MCF 10A (cell line): ENCODE measurements around the gene HLF. TPM values are rescaled to one million over a fixed set of nuclear protein-coding genes. Genes with fewer than 3 reads are reported as not detected.

Source experiments
- BruUV-seq: library from RNA; stranded (reverse); fragments of 400-500 nt; replicated peaks from 2 replicates; lab custom pipeline; 2021; lab: Mats Ljungman, UMichigan
- CTCF ChIA-PET: fragments of 300-600 bp; sonication (Branson Sonifier 250); formaldehyde crosslinking; extraction: SDS; loops from one replicate; lab custom pipeline; 2021; ENCODE audit warnings: antibody characterized with exemption, inconsistent platforms; lab: Yijun Ruan, JAX
- POLR2A ChIA-PET: fragments of 300-600, 350-650 bp; sonication (Branson Sonifier 250); formaldehyde crosslinking; extraction: SDS; loops from one replicate; lab custom pipeline; 2020; ENCODE audit warnings: antibody characterized with exemption, inconsistent platforms; lab: Yijun Ruan, JAX
- DNase-seq: peaks from one replicate; pipeline ENCODE4 v3.0.0-alpha.2; 2018; ENCODE audit not compliant: unreplicated experiment
- H3K27ac Mint-ChIP-seq: one replicate; pipeline ENCODE4 v1.8.0; 2022; ENCODE audit warnings: mild to moderate bottlenecking, low read depth, mixed read lengths; ENCODE audit not compliant: unreplicated experiment
- H3K27me3 Mint-ChIP-seq: one replicate; pipeline ENCODE4 v1.8.0; 2022; ENCODE audit warnings: mixed read lengths; ENCODE audit not compliant: insufficient read depth, unreplicated experiment
- H3K36me3 Mint-ChIP-seq: one replicate; pipeline ENCODE4 v1.8.0; 2022; ENCODE audit warnings: mild to moderate bottlenecking, moderate library complexity, mixed read lengths; ENCODE audit not compliant: insufficient read depth, unreplicated experiment
- H3K4me1 Mint-ChIP-seq: one replicate; pipeline ENCODE4 v1.8.0; 2022; ENCODE audit warnings: mixed read lengths; ENCODE audit not compliant: insufficient read depth, unreplicated experiment
- H3K4me3 Mint-ChIP-seq: one replicate; pipeline ENCODE4 v1.8.0; 2022; ENCODE audit warnings: mild to moderate bottlenecking, moderate library complexity, mixed read lengths; ENCODE audit not compliant: unreplicated experiment
- H3K9me3 Mint-ChIP-seq: one replicate; pipeline ENCODE4 v1.8.0; 2022; ENCODE audit warnings: mixed read lengths; ENCODE audit not compliant: unreplicated experiment
- CTCF ChIP-seq: fragments of 200-600 bp; IDR thresholded peaks from one replicate; pipeline ENCODE4 v1.8.0; 2022; ENCODE audit warnings: antibody characterized with exemption, mild to moderate bottlenecking; ENCODE audit not compliant: unreplicated experiment
- intact Hi-C: fragments of 100-400 bp; cut with micrococcal nuclease; formaldehyde crosslinking; loops from 2 replicates; pipeline ENCODE4 v1.14.1; 2022
- total RNA-seq: library from RNA; stranded (reverse); gene quantifications from 2 replicates; pipeline ENCODE4 v1.2.3, GENCODE V29; 2022

HLF gene
- total RNA-seq, 1 experiment from 2014 or later = 0.23 TPM

GRCh38 chr17:55264278-55264644 lies 499 bp upstream of the HLF start:
- intact Hi-C loops = loop anchor here (2.0 kb wide), 1 partner anchor 25 kb away; no protein-coding TSS in a partner anchor
- H3K9me3 Mint-ChIP-seq = no peaks in the 10 kb centered on the region
- no TSS peak for BruUV-seq
- H3K4me1 Mint-ChIP-seq = no peaks in the 10 kb centered on the region
- no peak for DNase-seq
- H3K4me3 Mint-ChIP-seq = no peak overlapping the region
- TF ChIP-seq CTCF = no peak
- H3K36me3 Mint-ChIP-seq = no peaks in the 10 kb centered on the region
- ChIA-PET CTCF (interaction anchor here (0.7 to 0.8 kb wide), 4 partner anchors 9 to 93 kb away, joined by 3 to 4 read pairs (median 3); no protein-coding TSS in a partner anchor), POLR2A (no interaction called here)
- H3K27me3 Mint-ChIP-seq = no peaks in the 10 kb centered on the region
- H3K27ac Mint-ChIP-seq = no peak overlapping the region

GRCh38 chr17:55265311-55266021 lies 706 bp downstream of the HLF start:
- POLR2A ChIA-PET = no interaction called here
- intact Hi-C loops = loop anchor here (2.0 kb wide), 1 partner anchor 27 kb away; no protein-coding TSS in a partner anchor
- no TSS peak for BruUV-seq
- Mint-ChIP-seq H3K36me3 (no peaks in the 10 kb centered on the region), H3K9me3 (no peaks in the 10 kb centered on the region), H3K27ac (no peak overlapping the region), H3K4me1 (no peaks in the 10 kb centered on the region), H3K27me3 (no peaks in the 10 kb centered on the region), H3K4me3 (peak overlapping the region; percentile 19)
- no peak for DNase-seq
- CTCF ChIA-PET = interaction anchor here (0.6 kb wide), 1 partner anchor 11 kb away, joined by 3 read pairs; no protein-coding TSS in a partner anchor
- no peak for TF ChIP-seq CTCF

- H3K9me3 Mint-ChIP-seq = no peaks in the 10 kb centered on the region
- no peak for DNase-seq
- TF ChIP-seq CTCF = no peak
- BruUV-seq = no TSS peak
- intact Hi-C loops = no loop called here
- CTCF ChIA-PET = interaction anchor here (0.5 to 0.7 kb wide), 2 partner anchors 85 to 311 kb away, joined by 3 read pairs; no protein-coding TSS in a partner anchor
- no peaks in the 10 kb centered on the region for H3K4me1 Mint-ChIP-seq
- POLR2A ChIA-PET = no interaction called here
- no peaks in the 10 kb centered on the region for H3K36me3 Mint-ChIP-seq
- no peaks in the 10 kb centered on the region for H3K27me3 Mint-ChIP-seq
- H3K27ac Mint-ChIP-seq = no peak overlapping the region
- no peak overlapping the region for H3K4me3 Mint-ChIP-seq
Observed at GRCh38 chr17:55266051-55266957, 1.5 kb downstream of the HLF start.
